Hematopoietic multipotent progenitor cell treated with erythropoietin and hydrocortisone succinate and interleukin-3 and kit ligand, for 6 days (in vitro differentiated cells): ENCODE results near the gene CELF1.
"Not testable (repeated sequence)": the region's sequence is repeated elsewhere in the genome, so short reads cannot be mapped to it uniquely, and the experiment has no call there.

ENCODE experiments used
- DNase-seq: peaks from one replicate; pipeline ENCODE4 v3.0.0-alpha.2; 2015

The CELF1 gene

GRCh38 chr11:47572715-47573255 lies 19.9 kb upstream of the CELF1 start:
- DNase-seq = no peak

GRCh38 chr11:47571895-47572294 lies 19.0 kb upstream of the CELF1 start:
- DNase-seq = no peak

- DNase-seq = no peak
Observed at GRCh38 chr11:47571357-47571729, 18.4 kb upstream of the CELF1 start.

GRCh38 chr11:47570651-47571356 lies 17.9 kb upstream of the CELF1 start:
- no peak for DNase-seq

- no peak for DNase-seq
Observed at GRCh38 chr11:47569646-47570045, 16.7 kb upstream of the CELF1 start.

GRCh38 chr11:47566149-47566698 lies 13.3 kb upstream of the CELF1 start:
- DNase-seq = peak; percentile 43

GRCh38 chr11:47565340-47566148 lies 12.6 kb upstream of the CELF1 start, which contains the start of gene PTPMT1:
TSS of gene PTPMT1 (plus strand) at chr11:47565599. CDS start at chr11:47565623, 24 bp downstream.
- DNase-seq = peak; percentile 90

- no peak for DNase-seq
Observed at GRCh38 chr11:47564933-47565339, 12.0 kb upstream of the CELF1 start.

GRCh38 chr11:47564366-47564765 lies 11.4 kb upstream of the CELF1 start:
- DNase-seq = not testable (repeated sequence)

- not testable (repeated sequence) for DNase-seq
Observed at GRCh38 chr11:47562393-47562792, 9.5 kb upstream of the CELF1 start.

- no peak for DNase-seq
Observed at GRCh38 chr11:47560426-47560825, 7.5 kb upstream of the CELF1 start.

- no peak for DNase-seq
Observed at GRCh38 chr11:47558695-47559094, 5.8 kb upstream of the CELF1 start.

- not testable (repeated sequence) for DNase-seq
Observed at GRCh38 chr11:47557004-47557403, 4.1 kb upstream of the CELF1 start.

GRCh38 chr11:47553406-47553743 lies 443 bp upstream of the CELF1 start:
- DNase-seq = peak; percentile 73

GRCh38 chr11:47552056-47552565 lies 821 bp downstream of the CELF1 start:
- DNase-seq = peak; percentile 45

- DNase-seq = peak; percentile 76
Observed at GRCh38 chr11:47551086-47551485, 1.8 kb downstream of the CELF1 start.

- no peak for DNase-seq
Observed at GRCh38 chr11:47550288-47551047, 2.5 kb downstream of the CELF1 start.

- not testable (repeated sequence) for DNase-seq
Observed at GRCh38 chr11:47546274-47546673, 6.7 kb downstream of the CELF1 start.

- DNase-seq = no peak
Observed at GRCh38 chr11:47545298-47545697, 7.6 kb downstream of the CELF1 start.

GRCh38 chr11:47541070-47541469 lies 11.9 kb downstream of the CELF1 start:
- DNase-seq = no peak

- no peak for DNase-seq
Observed at GRCh38 chr11:47539681-47540039, 13.3 kb downstream of the CELF1 start.

- no peak for DNase-seq
Observed at GRCh38 chr11:47538741-47539565, 14.0 kb downstream of the CELF1 start.
